Measurements from ENCODE around the gene HOXA11. TPM values are rescaled to one million over a fixed set of nuclear protein-coding genes. Genes with fewer than 3 reads are reported as not detected.

The HOXA11 gene
- total and polyA plus RNA-seq, 3 donors from 2014 or later: 0.25 to 0.96 TPM; not detected in 1

DNA sequence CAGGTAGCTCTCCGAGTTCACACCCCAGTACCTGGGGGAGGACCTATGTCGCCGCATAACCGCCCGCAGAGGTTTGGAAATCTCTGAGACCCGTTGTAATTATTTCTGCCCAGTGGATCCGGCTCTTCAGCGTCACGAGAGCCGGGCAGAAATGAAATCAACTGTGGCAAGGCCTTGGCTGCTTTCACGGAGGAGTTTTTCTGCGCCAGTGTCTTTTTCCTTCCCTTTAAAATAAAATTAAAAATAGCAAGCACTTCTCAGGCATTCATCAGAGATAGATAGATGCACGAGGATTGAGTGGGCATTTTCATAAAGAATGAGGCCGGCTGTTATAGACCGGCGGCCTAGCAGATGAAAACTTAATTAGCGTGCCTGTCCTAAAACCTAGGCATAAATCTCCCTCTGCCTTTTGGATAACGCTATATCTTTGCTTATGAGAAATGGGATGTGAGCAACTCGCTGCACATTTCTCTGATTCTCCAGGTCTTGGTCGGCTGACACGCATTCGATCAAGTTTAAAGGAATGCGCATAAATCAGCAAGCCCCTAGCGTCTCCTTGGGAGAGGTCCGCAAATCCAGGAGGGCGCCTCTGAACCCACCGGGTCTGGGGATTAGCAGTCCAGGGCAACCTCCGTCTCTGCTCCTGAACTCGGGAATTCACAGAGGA is 8.4 kb upstream of the HOXA11 start:
- Histone ChIP-seq H3K4me3 (no peak overlapping the region), H3K27me3 (no peaks in the 10 kb centered on the region), H3K4me1 (peaks cover 9% of the 10 kb centered on the region), H3K27ac (no peak overlapping the region), H3K36me3 (ENCODE audit: low read depth, missing control alignments) (no peaks in the 10 kb centered on the region), H3K9me3 (no peaks in the 10 kb centered on the region)
- peak; percentile 9 for DNase-seq
- intact Hi-C loops (cut with DNase I; ENCODE audit: low total_unique reads): loop anchor here (10.0 kb wide), 2 partner anchors 741 to 891 kb away; no protein-coding TSS in a partner anchor
- WGBS, 2 donors: 19% methylated on average over 29 of the region's 29 CpGs
- TF ChIP-seq, protein P1, sequence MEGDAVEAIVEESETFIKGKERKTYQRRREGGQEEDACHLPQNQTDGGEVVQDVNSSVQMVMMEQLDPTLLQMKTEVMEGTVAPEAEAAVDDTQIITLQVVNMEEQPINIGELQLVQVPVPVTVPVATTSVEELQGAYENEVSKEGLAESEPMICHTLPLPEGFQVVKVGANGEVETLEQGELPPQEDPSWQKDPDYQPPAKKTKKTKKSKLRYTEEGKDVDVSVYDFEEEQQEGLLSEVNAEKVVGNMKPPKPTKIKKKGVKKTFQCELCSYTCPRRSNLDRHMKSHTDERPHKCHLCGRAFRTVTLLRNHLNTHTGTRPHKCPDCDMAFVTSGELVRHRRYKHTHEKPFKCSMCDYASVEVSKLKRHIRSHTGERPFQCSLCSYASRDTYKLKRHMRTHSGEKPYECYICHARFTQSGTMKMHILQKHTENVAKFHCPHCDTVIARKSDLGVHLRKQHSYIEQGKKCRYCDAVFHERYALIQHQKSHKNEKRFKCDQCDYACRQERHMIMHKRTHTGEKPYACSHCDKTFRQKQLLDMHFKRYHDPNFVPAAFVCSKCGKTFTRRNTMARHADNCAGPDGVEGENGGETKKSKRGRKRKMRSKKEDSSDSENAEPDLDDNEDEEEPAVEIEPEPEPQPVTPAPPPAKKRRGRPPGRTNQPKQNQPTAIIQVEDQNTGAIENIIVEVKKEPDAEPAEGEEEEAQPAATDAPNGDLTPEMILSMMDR (IDR thresholded peaks at IDR 0.05): no peak
- TF ChIP-seq POLR2A (IDR thresholded peaks at IDR 0.05): no peak

DNA sequence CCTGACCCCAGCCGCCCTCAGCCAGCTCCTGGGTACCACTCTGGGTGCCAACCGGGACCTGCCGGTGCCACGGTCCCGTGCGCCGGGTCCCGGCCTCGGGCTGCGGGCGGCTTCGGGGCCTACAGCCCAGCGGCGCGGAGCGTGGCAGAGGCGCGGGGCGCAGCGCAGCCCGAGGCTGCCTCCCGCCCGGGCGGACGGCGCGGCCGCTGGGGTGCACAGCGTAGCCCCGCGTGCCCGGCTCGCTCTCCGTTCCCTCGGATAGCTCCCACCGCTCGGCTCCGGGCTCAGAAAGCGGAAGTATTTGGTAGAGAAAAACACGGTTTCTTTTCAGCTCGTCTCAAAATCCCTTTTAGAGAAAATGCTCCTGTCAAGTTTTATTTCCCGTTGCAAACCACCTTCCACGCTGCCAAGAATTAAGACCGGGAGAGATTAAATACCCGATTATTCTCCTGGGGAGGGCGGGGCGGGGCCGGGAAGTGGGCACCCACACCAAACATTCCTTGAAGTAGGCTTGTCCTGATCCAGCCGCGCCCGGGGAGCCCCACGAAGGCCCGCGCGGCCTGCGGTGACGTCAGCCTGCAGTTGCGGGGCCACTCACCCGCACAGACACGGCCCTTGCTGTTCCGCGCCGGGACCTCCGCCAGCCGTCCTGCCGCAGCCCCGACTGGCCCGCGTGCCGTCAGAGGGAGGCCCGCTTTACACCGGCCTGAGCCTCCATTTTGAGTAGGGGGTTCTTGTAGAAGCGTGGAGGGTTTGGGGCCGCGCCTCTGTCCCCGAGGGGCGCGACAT is 7.7 kb upstream of the HOXA11 start:
- Histone ChIP-seq H3K9me3 (no peaks in the 10 kb centered on the region), H3K4me3 (peak overlapping the region; percentile 11 to 27), H3K27ac (no peak overlapping the region), H3K4me1 (peaks cover 9% of the 10 kb centered on the region), H3K27me3 (no peaks in the 10 kb centered on the region), H3K36me3 (ENCODE audit: low read depth, missing control alignments) (no peaks in the 10 kb centered on the region)
- intact Hi-C loops (cut with DNase I; ENCODE audit: low total_unique reads): loop anchor here (10.0 kb wide), 2 partner anchors 742 to 892 kb away; no protein-coding TSS in a partner anchor
- TF ChIP-seq, protein P1 (IDR thresholded peaks at IDR 0.05): no peak
- no peak for TF ChIP-seq POLR2A (IDR thresholded peaks at IDR 0.05)
- WGBS, 2 donors: 2% methylated on average over 17 to 72 of the region's 78 CpGs
- DNase-seq: no peak

DNA sequence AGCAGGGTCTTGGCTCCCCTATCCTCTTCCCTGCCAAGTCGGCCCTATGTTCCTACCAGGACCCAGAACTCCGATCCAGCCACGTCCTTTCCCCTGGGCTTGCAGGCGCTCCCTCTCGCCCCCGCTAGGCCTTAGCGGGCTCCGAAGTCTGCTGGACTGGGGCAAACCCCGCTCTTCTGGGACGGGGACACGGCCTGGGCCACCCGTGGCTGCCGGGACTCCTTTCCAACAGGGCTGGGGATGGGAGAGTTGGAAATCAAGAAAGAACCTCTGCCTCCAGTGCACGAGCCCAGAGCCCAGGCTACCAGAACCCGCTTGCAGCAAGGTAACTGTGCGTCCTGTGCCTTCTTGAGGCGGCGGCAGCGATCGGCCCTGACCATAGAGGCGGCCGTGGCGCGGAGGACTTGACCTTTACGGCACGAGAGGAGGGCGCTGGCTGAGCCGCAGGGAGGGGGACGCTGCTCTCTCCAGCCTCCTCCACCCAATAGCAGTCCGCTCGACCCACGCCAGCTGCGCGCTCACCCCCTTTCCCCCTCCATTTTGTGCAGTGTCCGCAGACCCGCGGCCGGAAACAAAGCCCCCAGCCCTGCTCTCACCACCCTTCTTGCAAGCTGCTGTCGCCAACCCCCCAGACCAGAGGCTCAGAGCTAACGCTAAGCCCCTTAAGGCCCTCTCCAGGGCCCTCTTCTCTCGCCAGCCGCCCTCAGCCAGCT is 7.0 kb upstream of the HOXA11 start:
- H3K27me3 ChIP-seq: no peaks in the 10 kb centered on the region
- H3K9me3 ChIP-seq: no peaks in the 10 kb centered on the region
- H3K4me1 ChIP-seq: peaks cover 9% of the 10 kb centered on the region
- no peak for TF ChIP-seq POLR2A (IDR thresholded peaks at IDR 0.05)
- TF ChIP-seq, protein P1 (IDR thresholded peaks at IDR 0.05): no peak
- 22 to 33% methylated on average over 13 to 36 of the region's 42 CpGs for WGBS, 2 donors
- peak overlapping the region in 1 of 2 donors; percentile 11 for H3K4me3 ChIP-seq
- DNase-seq: no peak
- no peak overlapping the region for H3K27ac ChIP-seq
- H3K36me3 ChIP-seq (ENCODE audit: low read depth, missing control alignments): no peaks in the 10 kb centered on the region
- intact Hi-C loops (cut with DNase I; ENCODE audit: low total_unique reads): loop anchor here (10.0 kb wide), 2 partner anchors 743 to 893 kb away; no protein-coding TSS in a partner anchor

DNA sequence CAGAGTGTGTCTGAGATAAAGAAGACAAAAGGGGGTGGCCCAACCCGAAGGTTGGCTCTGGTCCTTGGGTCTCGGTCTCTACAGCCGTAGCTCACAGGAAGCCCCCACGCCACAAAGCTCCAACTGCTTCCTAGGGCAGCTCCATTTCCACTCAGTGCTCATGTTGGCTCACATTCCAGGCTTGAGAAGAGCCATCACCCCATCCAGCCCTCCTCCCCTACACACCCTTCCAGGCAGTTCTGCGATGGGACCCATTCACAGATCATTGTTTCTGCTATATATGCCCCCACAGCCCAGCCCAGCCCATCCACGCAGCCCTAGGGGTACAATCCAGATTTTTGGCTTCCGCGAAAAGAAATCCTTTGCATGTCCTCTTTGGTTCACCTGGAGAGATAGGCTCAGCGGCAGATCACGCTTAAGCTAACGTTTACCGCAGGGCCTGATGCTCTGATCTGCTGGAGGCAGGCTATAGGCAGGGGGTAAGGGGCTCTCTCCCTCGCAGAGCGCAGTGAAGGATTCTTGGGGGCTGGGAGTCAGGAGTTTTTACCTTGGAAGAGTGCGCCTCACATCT is 6.2 kb upstream of the HOXA11 start:
- Histone ChIP-seq H3K36me3 (ENCODE audit: low read depth, missing control alignments) (no peaks in the 10 kb centered on the region), H3K4me1 (peaks cover 9% of the 10 kb centered on the region), H3K27ac (no peak overlapping the region), H3K9me3 (no peaks in the 10 kb centered on the region), H3K27me3 (no peaks in the 10 kb centered on the region), H3K4me3 (no peak overlapping the region)
- intact Hi-C loops (cut with DNase I; ENCODE audit: low total_unique reads): loop anchor here (10.0 kb wide), 2 partner anchors 744 to 894 kb away; no protein-coding TSS in a partner anchor
- TF ChIP-seq POLR2A (IDR thresholded peaks at IDR 0.05): no peak
- TF ChIP-seq, protein P1 (IDR thresholded peaks at IDR 0.05): no peak
- 39 to 42% methylated on average over 15 of the region's 15 CpGs for WGBS, 2 donors
- no peak for DNase-seq
